Posterior vena cava (tissue), 2 donors: Measurements from ENCODE around the gene FANCD2. TPM values are rescaled to one million over a fixed set of nuclear protein-coding genes. Genes with fewer than 3 reads are reported as not detected.
"Not testable (repeated sequence)": the region's sequence is repeated elsewhere in the genome, so short reads cannot be mapped to it uniquely, and the experiment has no call there.

Experiments used
- DNase-seq: peaks from one replicate; pipeline ENCODE4 v3.0.0-alpha.2; 2020; ENCODE audit warnings: low spot score
- intact Hi-C, 2 donors: fragments of 100-400 bp; cut with DNase I; formaldehyde crosslinking; loops; one replicate each; pipeline versions ENCODE4 v1.14.1 to v1.14.2; 2022 to 2023
- long read RNA-seq, 2 donors: library from polyadenylated mRNA; unstranded; transcript quantifications; one replicate each; pipeline ENCODE4 v2.0.0, GENCODE V29; 2020 to 2021
- total RNA-seq, 2 donors: library from RNA; stranded (reverse); fragmentation: NEBNext Ultra II Directional; extraction: Animal tissue kit (Norgen Biotek cat#: 25700); gene quantifications; one replicate each; pipeline ENCODE4 v1.2.1, GENCODE V29; 2021
- donor health status: DM: yes; HTN: yes; CAD: no.
- donor health status: DM: yes; HTN: yes; CAD: no.

The FANCD2 gene
- total RNA-seq: 1 to 10 TPM; 3.3 to 3.4 TPM
- long read RNA-seq, donor 1, partial matches to known transcripts: 0 of 1 reads
- long read RNA-seq, donor 1, other reads (novel, unspliced or antisense): 1 of 1 reads
- long read RNA-seq, donor 2: 0 reads

GRCh38 chr3:10026084-10026890 is at the start of gene FANCD2:
Gene FANCD2 (plus strand): TSS chr3:10026437. CDS start chr3:10028658, 2,221 bp downstream.
- intact Hi-C loops: no loop called here
- peak; percentile 97 for DNase-seq

GRCh38 chr3:9976721-9977709 is 49.2 kb upstream of the FANCD2 start:
- intact Hi-C loops: no loop called here
- peak; percentile 89 for DNase-seq

GRCh38 chr3:9978710-9979305 is 47.4 kb upstream of the FANCD2 start:
- DNase-seq: no peak
- intact Hi-C loops: no loop called here

- intact Hi-C loops: no loop called here
- DNase-seq: no peak
Measured at GRCh38 chr3:9980251-9980650, 46.0 kb upstream of the FANCD2 start.

GRCh38 chr3:9986230-9986725 is 40.0 kb upstream of the FANCD2 start:
- no peak for DNase-seq
- intact Hi-C loops: no loop called here

- intact Hi-C loops: no loop called here
- no peak for DNase-seq
Measured at GRCh38 chr3:9994086-9994844, 32.0 kb upstream of the FANCD2 start.

- no peak for DNase-seq
Measured at GRCh38 chr3:10000686-10001085, 25.6 kb upstream of the FANCD2 start.

GRCh38 chr3:10002951-10003350 is 23.3 kb upstream of the FANCD2 start:
- DNase-seq: no peak

More at GRCh38 chr3:10000686-10001085, 25.6 kb upstream of the FANCD2 start:
- intact Hi-C loops: no loop called here

GRCh38 chr3:10004506-10004905 is 21.7 kb upstream of the FANCD2 start:
- intact Hi-C loops: no loop called here
- no peak for DNase-seq

More at GRCh38 chr3:10002951-10003350, 23.3 kb upstream of the FANCD2 start:
- intact Hi-C loops: no loop called here

- DNase-seq: no peak
- intact Hi-C loops: no loop called here
Measured at GRCh38 chr3:10004960-10005564, 21.2 kb upstream of the FANCD2 start.

- intact Hi-C loops: no loop called here
Measured at GRCh38 chr3:10006048-10006761, 20.0 kb upstream of the FANCD2 start.

GRCh38 chr3:10006762-10007090 is 19.5 kb upstream of the FANCD2 start:
- DNase-seq: no peak
- intact Hi-C loops: no loop called here

More at GRCh38 chr3:10006048-10006761, 20.0 kb upstream of the FANCD2 start:
- no peak for DNase-seq

GRCh38 chr3:10007126-10007782 is 19.0 kb upstream of the FANCD2 start:
- no peak for DNase-seq
- intact Hi-C loops: no loop called here

GRCh38 chr3:10008216-10008587 is 18.0 kb upstream of the FANCD2 start:
- DNase-seq: not testable (repeated sequence)

GRCh38 chr3:10008588-10009344 is 17.5 kb upstream of the FANCD2 start:
- intact Hi-C loops: no loop called here

More at GRCh38 chr3:10008216-10008587, 18.0 kb upstream of the FANCD2 start:
- intact Hi-C loops: not testable (repeated sequence)

GRCh38 chr3:10010421-10010877 is 15.8 kb upstream of the FANCD2 start:
- intact Hi-C loops: no loop called here
- DNase-seq: no peak

More at GRCh38 chr3:10008588-10009344, 17.5 kb upstream of the FANCD2 start:
- peak; percentile 95 for DNase-seq
